A549 (cell line): ENCODE results near the gene PFN3. TPM values are rescaled to one million over a fixed set of nuclear protein-coding genes. Genes with fewer than 3 reads are reported as not detected.

Experiments used
- ATAC-seq, 2 experiments: fragments of 200-7000 bp in 1 of 2; fragments of >200 bp in 1 of 2; cut with Nextera tagmentation in 1 of 2; cut with Tn5 transposase in 1 of 2; 3 replicates each; pipeline versions ENCODE4 v1.8.0 to v1.9.1; 2018 to 2020; ENCODE audit warnings: mild to moderate bottlenecking in 1 of 2, moderate library complexity in 1 of 2
- CTCF ChIA-PET: fragments of 300-600 bp; sonication (Branson Sonifier 250); formaldehyde crosslinking; extraction: SDS; loops from one replicate; lab custom pipeline; 2021; ENCODE audit warnings: antibody characterized with exemption, inconsistent platforms; lab: Yijun Ruan, JAX
- POLR2A ChIA-PET: fragments of 350-600 bp; formaldehyde crosslinking; extraction: SDS; loops from one replicate; lab custom pipeline; 2021; ENCODE audit warnings: antibody characterized with exemption, inconsistent platforms; lab: Yijun Ruan, JAX
- DNase-seq, 2 experiments: peaks; one replicate each; pipeline versions ENCODE4 v3.0.0 to v3.0.0-alpha.2; 2011 to 2016; ENCODE audit warnings: low read depth in 1 of 2, low spot score in 1 of 2
- FAIRE-seq: peaks from 2 replicates; lab custom pipeline; 2011; peaks lifted over from hg19 to GRCh38; lab: Jason Lieb, UNC
- H3K27ac ChIP-seq, 2 experiments: fragments of >200 bp; sonication (Bioruptor Twin); formaldehyde crosslinking; 3 replicates each; pipeline ENCODE4 v1.5.1; 2016 to 2017
- H3K4me1 ChIP-seq: fragments of >200 bp; sonication (Bioruptor Twin); formaldehyde crosslinking; 3 replicates; pipeline ENCODE4 v1.6.1; 2016
- H3K4me2 ChIP-seq: fragments of >200 bp; sonication (Bioruptor Twin); formaldehyde crosslinking; 3 replicates; pipeline ENCODE4 v1.6.1; 2016
- H3K4me3 ChIP-seq: fragments of >200 bp; sonication (Bioruptor Twin); formaldehyde crosslinking; 3 replicates; pipeline ENCODE4 v1.5.1; 2016
- H3K9me3 ChIP-seq: fragments of >200 bp; sonication (Bioruptor Twin); formaldehyde crosslinking; 3 replicates; pipeline ENCODE4 v1.6.1; 2016
- ATOH8 ChIP-seq: fragments of 250-450 bp; sonication (Bioruptor Pico); IDR thresholded peaks from 2 replicates; pipeline ENCODE4 v1.5.0; 2020; ENCODE audit warnings: low read depth, mild to moderate bottlenecking, moderate library complexity
- BCL3 ChIP-seq: fragments of >200 bp; sonication (Bioruptor Twin); formaldehyde crosslinking; IDR thresholded peaks from 3 replicates; pipeline ENCODE4 v1.6.1; 2016
- BHLHE40 ChIP-seq: IDR thresholded peaks from 2 replicates; pipeline ENCODE4 v1.6.1; 2012; ENCODE audit warnings: low read depth, low read length, inconsistent platforms
- CBX2 ChIP-seq: fragments of 200-600 bp; sonication (generic); IDR thresholded peaks from 2 replicates; pipeline ENCODE4 v1.6.1; 2016; ENCODE audit warnings: low read depth, mild to moderate bottlenecking, borderline replicate concordance
- CBX8 ChIP-seq: fragments of 200-600 bp; sonication (generic); IDR thresholded peaks from 2 replicates; pipeline ENCODE4 v1.6.1; 2016
- CEBPB ChIP-seq, 2 experiments: fragments of >200 bp in 1 of 2; sonication (Bioruptor Twin) in 1 of 2; formaldehyde crosslinking in 1 of 2; IDR thresholded peaks; 2 replicates each; pipeline ENCODE4 v1.6.1; 2012 to 2016
- CTCF ChIP-seq: fragments of >200 bp; sonication (Bioruptor Twin); formaldehyde crosslinking; IDR thresholded peaks from 3 replicates; pipeline ENCODE4 v1.5.1; 2016
- EHMT2 ChIP-seq: fragments of 200-600 bp; sonication (generic); IDR thresholded peaks from 2 replicates; pipeline ENCODE4 v1.6.1; 2016; ENCODE audit warnings: antibody characterized with exemption, low read depth, mild to moderate bottlenecking, moderate library complexity
- FOSB ChIP-seq: fragments of 250-450 bp; sonication (Bioruptor Pico); IDR thresholded peaks from 2 replicates; pipeline ENCODE4 v1.5.0; 2020; ENCODE audit warnings: mild to moderate bottlenecking, moderate library complexity
- FOXS1 ChIP-seq: fragments of 250-450 bp; sonication (Bioruptor Pico); IDR thresholded peaks from 2 replicates; pipeline ENCODE4 v1.5.0; 2020; ENCODE audit warnings: mild to moderate bottlenecking, moderate library complexity
- HDAC2 ChIP-seq: fragments of 200-600 bp; sonication (generic); IDR thresholded peaks from 2 replicates; pipeline ENCODE4 v1.6.1; 2016
- HEYL ChIP-seq: fragments of 250-450 bp; sonication (Bioruptor Pico); IDR thresholded peaks from 2 replicates; pipeline ENCODE4 v1.8.0; 2021; ENCODE audit warnings: mild to moderate bottlenecking, moderate library complexity
- HMGXB4 ChIP-seq: fragments of 250-450 bp; sonication (Bioruptor Pico); IDR thresholded peaks from 2 replicates; pipeline ENCODE4 v1.5.0; 2021; ENCODE audit warnings: mild to moderate bottlenecking, moderate library complexity, borderline replicate concordance
- JUN ChIP-seq, 2 experiments: fragments of >200 bp; sonication (Bioruptor Twin); formaldehyde crosslinking; IDR thresholded peaks; 2 replicates in 1 of 2; 3 replicates in 1 of 2; pipeline ENCODE4 v1.6.1; 2016 to 2017
- MYC ChIP-seq: IDR thresholded peaks from 2 replicates; pipeline ENCODE4 v1.6.1; 2012; ENCODE audit warnings: mild to moderate bottlenecking, inconsistent platforms, low read length, improper control_type of control experiment, borderline replicate concordance
- NR3C1 ChIP-seq: fragments of >200 bp; sonication (Bioruptor Twin); formaldehyde crosslinking; IDR thresholded peaks from 3 replicates; pipeline ENCODE4 v1.6.1; 2017
- POLR2A ChIP-seq: IDR thresholded peaks from 2 replicates; pipeline ENCODE4 v1.6.1; 2012; ENCODE audit warnings: mild to moderate bottlenecking, low read length
- POLR2AphosphoS2 ChIP-seq: conservative IDR thresholded peaks from 2 replicates; pipeline ENCODE4 v1.6.1; 2012; ENCODE audit warnings: low read length, improper control_type of control experiment, inconsistent platforms
- RAD21 ChIP-seq, 2 experiments: fragments of >200 bp in 1 of 2; sonication (Bioruptor Twin) in 1 of 2; formaldehyde crosslinking in 1 of 2; IDR thresholded peaks in 1 of 2; conservative IDR thresholded peaks in 1 of 2; 2 replicates in 1 of 2; 3 replicates in 1 of 2; pipeline ENCODE4 v1.6.1; 2012 to 2018; ENCODE audit warnings: inconsistent platforms in 1 of 2
- RFX5 ChIP-seq: fragments of 450-650 bp; IDR thresholded peaks from 2 replicates; pipeline ENCODE4 v1.7.1; 2014; ENCODE audit warnings: antibody characterized with exemption, mild to moderate bottlenecking, moderate library complexity
- TP53 ChIP-seq: fragments of 250-450 bp; sonication (Bioruptor Pico); IDR thresholded peaks from 2 replicates; pipeline ENCODE4 v1.5.0; 2021; ENCODE audit warnings: mild to moderate bottlenecking, moderate library complexity
- USF2 ChIP-seq: fragments of 450-650 bp; IDR thresholded peaks from 2 replicates; pipeline ENCODE4 v1.6.1; 2014; ENCODE audit warnings: antibody characterized with exemption
- ZNF302 ChIP-seq: fragments of 250-450 bp; sonication (Bioruptor Pico); IDR thresholded peaks from 2 replicates; pipeline ENCODE4 v1.9.0; 2021; ENCODE audit warnings: inconsistent platforms, mild to moderate bottlenecking, moderate library complexity
- WGBS: methylation state at CpG from one replicate; pipeline ENCODE4 v1.1.6; 2017; ENCODE audit errors: missing lambda C conversion rate; 5-methylcytosine and 5-hydroxymethylcytosine counted together
- polyA plus RNA-seq, 4 experiments: library from polyadenylated mRNA; depleted of rRNA in 3 of 4; stranded (reverse); fragments of >200 nt; fragmentation: RNase III in 1 of 4; extraction: RNeasy Plus Mini Kit Qiagen cat#74134 plus additional on column Dnase treatment in 1 of 4; gene quantifications; 2 replicates in 3 of 4; 3 replicates in 1 of 4; pipeline ENCODE4 v1.2.3, GENCODE V29; 2011 to 2017

PFN3 gene
- polyA plus RNA-seq, 2 of the 4 experiments (the other 2 are of a cell fraction) = not detected

GRCh38 chr5:177371120-177372033, 29.1 kb downstream of the PFN3 start:
- Histone ChIP-seq H3K27ac (peak overlapping the region; percentile 69 to 89), H3K4me3 (peak overlapping the region; percentile 48), H3K4me2 (peak overlapping the region; percentile 100), H3K4me1 (peaks cover 17% of the 10 kb centered on the region; the same call in 2 of the 3 replicates), H3K9me3 (no peaks in the 10 kb centered on the region)
- WGBS = 52% methylated on average over 18 of the region's 26 CpGs
- TF ChIP-seq JUN (IDR thresholded peaks at IDR 0.05) (0 out of 5 replicates have a peak, but pooled peaks of 1 of the 2 experiments have one; percentile 24), POLR2A (peak; percentile 20; the same call in 1 of the 2 replicates), USF2 (no peak), EHMT2 (no peak), FOXS1 (CRISPR knock-in tag) (no peak), BHLHE40 (no peak), HDAC2 (no peak), RFX5 (no peak), TP53 (CRISPR knock-in tag) (no peak), CBX2 (no peak), CBX8 (no peak), HMGXB4 (CRISPR knock-in tag) (no peak), NR3C1 (no peak), FOSB (no peak), POLR2AphosphoS2 (no peak), ZNF302 (no peak), RAD21 (conservative IDR thresholded peaks at IDR 0.05 in 1 of 2, IDR thresholded peaks at IDR 0.05 in 1 of 2) (0 out of 5 replicates have a peak, but pooled peaks of 1 of the 2 experiments have one; percentile 33), CEBPB (IDR thresholded peaks at IDR 0.05) (no peak), CTCF (no peak)
- ChIA-PET POLR2A (interaction anchor here (0.6 to 1.5 kb wide), 8 partner anchors 10 to 55 kb away, joined by 4 to 12 read pairs (median 4); partner anchors contain the start of gene LMAN2), CTCF (interaction anchor here (0.6 to 33.9 kb wide), 18 partner anchors 11 to 258 kb away, joined by 3 to 1107 read pairs (median 7); partner anchors contain the start of genes F12, GRK6, LMAN2 and PFN3)
- FAIRE-seq = no peak
- no peak for ATAC-seq
- DNase-seq = no peak

- FAIRE-seq = no peak
- TF ChIP-seq HMGXB4 (CRISPR knock-in tag) = no peak
- no peak for TF ChIP-seq CBX2
- no peak for TF ChIP-seq EHMT2
- TF ChIP-seq ATOH8 (CRISPR knock-in tag) = no peak
- no peak for TF ChIP-seq BCL3
- TF ChIP-seq MYC = peak; percentile 84; the same call in 1 of the 2 replicates
- TF ChIP-seq FOSB = no peak
- TF ChIP-seq POLR2AphosphoS2 = no peak
- TF ChIP-seq HEYL (CRISPR knock-in tag) = no peak
- TF ChIP-seq USF2 = no peak
Measured at GRCh38 chr5:177370488-177371119, 29.9 kb downstream of the PFN3 start.

More at GRCh38 chr5:177370488-177371119, 29.9 kb downstream of the PFN3 start:
- peak overlapping the region; percentile 48 for H3K4me3 ChIP-seq
- peaks cover 17% of the 10 kb centered on the region; the same call in 2 of the 3 replicates for H3K4me1 ChIP-seq
- ATAC-seq = peak; percentile 79 to 88
- H3K4me2 ChIP-seq = peak overlapping the region; percentile 100
- CTCF ChIA-PET = interaction anchor here (0.7 to 33.9 kb wide), 22 partner anchors 10 to 257 kb away, joined by 3 to 1107 read pairs (median 6); partner anchors contain the start of genes F12, GRK6, LMAN2 and PFN3
- no peaks in the 10 kb centered on the region for H3K9me3 ChIP-seq
- POLR2A ChIA-PET = interaction anchor here (0.6 to 1.5 kb wide), 9 partner anchors 10 to 127 kb away, joined by 3 to 12 read pairs (median 4); partner anchors contain the start of gene LMAN2
- peak; percentile 89 to 95 for DNase-seq
- WGBS = 9% methylated on average over 13 of the region's 42 CpGs
- H3K27ac ChIP-seq = peak overlapping the region; percentile 69 to 89
